ENCODE data around the gene C19orf85.

Gene C19orf85

GRCh38 chr19:55489711-55490477, 25.3 kb upstream of the C19orf85 start:
- no peak for DNase-seq (ENCODE audit: low read depth in 3 of 3, low spot score in 1 of 3)

GRCh38 chr19:55488986-55489710, 24.6 kb upstream of the C19orf85 start:
- DNase-seq (ENCODE audit: low read depth in 3 of 3, low spot score in 1 of 3): no peak

- no peak for DNase-seq (ENCODE audit: low read depth in 3 of 3, low spot score in 1 of 3)
These were observed 23.6 kb upstream of the C19orf85 start, which contains the start of gene SSC5D for GRCh38 chr19:55487924-55488687. SSC5D (plus strand) TSS chr19:55488436; CDS start chr19:55488590, 154 bp downstream.

GRCh38 chr19:55486971-55487923, 22.7 kb upstream of the C19orf85 start:
- no peak for DNase-seq (ENCODE audit: low read depth in 3 of 3, low spot score in 1 of 3)

- no peak for DNase-seq (ENCODE audit: low read depth in 3 of 3, low spot score in 1 of 3)
These were observed 21.8 kb upstream of the C19orf85 start for GRCh38 chr19:55486043-55486970.

GRCh38 chr19:55485439-55486011, 21.0 kb upstream of the C19orf85 start:
- no peak for DNase-seq (ENCODE audit: low read depth in 3 of 3, low spot score in 1 of 3)

GRCh38 chr19:55484593-55485438, 20.3 kb upstream of the C19orf85 start, which contains the start of gene NAT14:
NAT14 (plus strand) TSS chr19:55485188; CDS start chr19:55485709, 521 bp downstream.
- DNase-seq (ENCODE audit: low read depth in 3 of 3, low spot score in 1 of 3): peak in 1 of 3 donors; percentile 55

- no peak for DNase-seq (ENCODE audit: low read depth in 3 of 3, low spot score in 1 of 3)
These were observed 19.4 kb upstream of the C19orf85 start for GRCh38 chr19:55483706-55484592.

- DNase-seq (ENCODE audit: low read depth in 3 of 3, low spot score in 1 of 3): no peak
These were observed 18.6 kb upstream of the C19orf85 start for GRCh38 chr19:55482967-55483705.

GRCh38 chr19:55482156-55482961, 17.8 kb upstream of the C19orf85 start:
- no peak for DNase-seq (ENCODE audit: low read depth in 3 of 3, low spot score in 1 of 3)

- no peak for DNase-seq (ENCODE audit: low read depth in 3 of 3, low spot score in 1 of 3)
These were observed 17.2 kb upstream of the C19orf85 start for GRCh38 chr19:55481794-55482155.

- DNase-seq (ENCODE audit: low read depth in 3 of 3, low spot score in 1 of 3): no peak
These were observed 16.7 kb upstream of the C19orf85 start for GRCh38 chr19:55481148-55481793.

GRCh38 chr19:55479451-55480230, 15.1 kb upstream of the C19orf85 start:
- DNase-seq (ENCODE audit: low read depth in 3 of 3, low spot score in 1 of 3): no peak

GRCh38 chr19:55479045-55479444, 14.5 kb upstream of the C19orf85 start:
- DNase-seq (ENCODE audit: low read depth in 3 of 3, low spot score in 1 of 3): no peak
